NOMO-1 (cell line): ENCODE measurements around the gene RPF1.

Experiments used
- DNase-seq, 2 experiments: peaks; one replicate each; lab custom pipeline; 2025; ENCODE audit not compliant: unreplicated experiment in 2 of 2; lab: John Stamatoyannopoulos, UW

The RPF1 gene

GRCh38 chr1:84541679-84542078 lies 62.6 kb downstream of the RPF1 start:
- no peak for DNase-seq
